NCI-H524 (cell line): ENCODE measurements around the gene TAPBPL.
"Not testable (repeated sequence)": the region's sequence is repeated elsewhere in the genome, so short reads cannot be mapped to it uniquely, and the experiment has no call there.

ENCODE experiments used
- DNase-seq, 2 experiments: peaks; one replicate each; lab custom pipeline; 2025; lab: John Stamatoyannopoulos, UW

Gene TAPBPL

GRCh38 chr12:6462234-6462995 lies 10.6 kb downstream of the TAPBPL start:
- DNase-seq, result no peak

- no peak for DNase-seq
Measured at GRCh38 chr12:6463216-6463615, 11.4 kb downstream of the TAPBPL start.

- peak in 1 of 2 experiments; percentile 24 for DNase-seq
Measured at GRCh38 chr12:6463858-6464257, 12.0 kb downstream of the TAPBPL start.

- DNase-seq, result no peak
Measured at GRCh38 chr12:6464531-6464930, 12.7 kb downstream of the TAPBPL start.

- peak; percentile 48 to 71 for DNase-seq
Measured at GRCh38 chr12:6465467-6466183, 13.8 kb downstream of the TAPBPL start.

GRCh38 chr12:6466184-6466573 lies 14.3 kb downstream of the TAPBPL start:
- no peak for DNase-seq

GRCh38 chr12:6466751-6467150 lies 14.9 kb downstream of the TAPBPL start:
- not testable (repeated sequence) for DNase-seq

- DNase-seq, result not testable (repeated sequence)
Measured at GRCh38 chr12:6467571-6468282, 15.9 kb downstream of the TAPBPL start.

GRCh38 chr12:6468283-6468575 lies 16.4 kb downstream of the TAPBPL start:
- DNase-seq, result no peak

- no peak for DNase-seq
Measured at GRCh38 chr12:6469092-6469491, 17.2 kb downstream of the TAPBPL start.

- DNase-seq, result peak in 1 of 2 experiments; percentile 32
Measured at GRCh38 chr12:6469609-6470374, 17.9 kb downstream of the TAPBPL start.

- DNase-seq, result peak; percentile 88 to 94
Measured at GRCh38 chr12:6470375-6471163, 18.7 kb downstream of the TAPBPL start, which contains the start of gene VAMP1. Gene VAMP1, minus strand, starts transcription at chr12:6470677. Its CDS starts 146 bp downstream, at chr12:6470531.

- DNase-seq, result no peak
Measured at GRCh38 chr12:6471989-6472360, 20.1 kb downstream of the TAPBPL start.

- DNase-seq, result no peak
Measured at GRCh38 chr12:6472491-6472890, 20.6 kb downstream of the TAPBPL start.

- DNase-seq, result not testable (repeated sequence)
Measured at GRCh38 chr12:6475233-6475975, 23.6 kb downstream of the TAPBPL start.

GRCh38 chr12:6476489-6476888 lies 24.6 kb downstream of the TAPBPL start:
- no peak for DNase-seq

GRCh38 chr12:6477601-6478377 lies 25.9 kb downstream of the TAPBPL start:
- not testable (repeated sequence) for DNase-seq

GRCh38 chr12:6478416-6478815 lies 26.6 kb downstream of the TAPBPL start:
- DNase-seq, result no peak

GRCh38 chr12:6488240-6488639 lies 36.4 kb downstream of the TAPBPL start:
- no peak for DNase-seq

GRCh38 chr12:6489449-6489848 lies 37.6 kb downstream of the TAPBPL start:
- no peak for DNase-seq
